GM21390 (cell line): Measurements from ENCODE around the gene AKNA.

Experiments
- ATAC-seq: cut with Tn5 transposase; IDR thresholded peaks from one replicate; pipeline ENCODE4 v1.9.1; 2021; ENCODE audit not compliant: unreplicated experiment

Gene AKNA

GRCh38 chr9:114288193-114289091, 99.3 kb downstream of the AKNA start:
- ATAC-seq: no peak

- ATAC-seq: no peak
Measured at GRCh38 chr9:114287763-114288192, 100.0 kb downstream of the AKNA start.

DNA sequence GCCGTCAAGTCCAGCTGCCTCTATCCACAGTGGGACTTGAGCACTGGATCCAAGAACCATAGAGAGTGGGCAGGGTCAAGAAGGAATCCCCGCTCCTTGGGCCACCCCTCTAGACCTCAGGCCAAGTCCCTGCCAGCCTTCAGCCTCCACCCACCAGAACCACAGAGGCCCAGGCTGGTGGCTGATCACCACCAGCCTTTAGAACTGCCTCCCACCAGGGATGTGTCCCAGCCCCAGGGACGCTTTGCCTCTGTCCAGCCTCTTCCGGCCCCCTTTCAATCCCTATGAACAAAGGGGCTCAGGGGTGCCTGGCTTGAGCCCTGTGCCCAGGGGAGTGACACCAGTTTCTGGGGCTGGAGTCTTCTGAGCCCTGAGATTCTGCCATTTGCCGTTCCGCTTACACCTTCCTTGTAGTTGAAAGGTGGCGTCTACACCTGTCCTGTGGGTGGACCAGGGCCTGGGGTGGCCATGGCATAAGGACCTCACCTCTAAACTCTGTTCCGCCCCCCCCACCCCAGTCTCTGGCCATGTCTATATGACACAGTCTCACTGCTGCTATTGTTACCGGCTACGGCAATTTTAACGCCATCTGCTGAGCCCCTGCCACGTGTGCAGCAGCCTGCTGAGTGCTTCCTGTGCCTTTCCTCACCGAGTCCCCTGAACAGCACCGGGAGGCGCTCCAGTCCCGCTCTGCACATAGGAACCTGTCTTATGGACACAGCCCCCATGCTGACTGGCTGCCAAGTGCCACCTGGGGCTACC, 100.6 kb downstream of the AKNA start:
- no peak for ATAC-seq

DNA sequence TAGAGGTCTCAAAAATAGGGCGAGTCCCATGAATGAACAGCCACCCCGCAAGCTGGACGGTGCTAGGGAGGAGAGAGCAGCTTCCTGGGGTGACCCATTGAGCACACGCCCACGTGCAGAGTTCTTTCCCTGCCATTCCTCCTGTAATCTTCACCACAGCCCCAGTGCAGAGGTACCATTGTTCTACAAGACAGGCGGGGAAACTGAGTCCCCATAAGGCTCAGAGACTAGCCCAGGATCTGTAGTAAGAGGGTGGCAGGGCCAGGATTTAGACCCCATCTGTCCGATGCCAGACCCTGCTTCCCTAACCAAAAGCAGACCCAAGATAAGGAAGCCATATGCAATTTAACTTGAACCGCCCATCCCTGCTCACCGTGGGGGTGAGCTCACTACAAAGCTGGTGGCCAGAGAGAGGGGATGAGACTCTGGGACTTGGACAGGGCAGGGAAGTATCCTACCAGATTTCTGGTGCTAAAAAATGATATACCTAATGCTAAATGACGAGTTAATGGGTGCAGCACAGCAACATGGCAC, 101.6 kb downstream of the AKNA start:
- ATAC-seq: no peak

GRCh38 chr9:114285166-114285867, 102.5 kb downstream of the AKNA start:
- ATAC-seq: no peak

DNA sequence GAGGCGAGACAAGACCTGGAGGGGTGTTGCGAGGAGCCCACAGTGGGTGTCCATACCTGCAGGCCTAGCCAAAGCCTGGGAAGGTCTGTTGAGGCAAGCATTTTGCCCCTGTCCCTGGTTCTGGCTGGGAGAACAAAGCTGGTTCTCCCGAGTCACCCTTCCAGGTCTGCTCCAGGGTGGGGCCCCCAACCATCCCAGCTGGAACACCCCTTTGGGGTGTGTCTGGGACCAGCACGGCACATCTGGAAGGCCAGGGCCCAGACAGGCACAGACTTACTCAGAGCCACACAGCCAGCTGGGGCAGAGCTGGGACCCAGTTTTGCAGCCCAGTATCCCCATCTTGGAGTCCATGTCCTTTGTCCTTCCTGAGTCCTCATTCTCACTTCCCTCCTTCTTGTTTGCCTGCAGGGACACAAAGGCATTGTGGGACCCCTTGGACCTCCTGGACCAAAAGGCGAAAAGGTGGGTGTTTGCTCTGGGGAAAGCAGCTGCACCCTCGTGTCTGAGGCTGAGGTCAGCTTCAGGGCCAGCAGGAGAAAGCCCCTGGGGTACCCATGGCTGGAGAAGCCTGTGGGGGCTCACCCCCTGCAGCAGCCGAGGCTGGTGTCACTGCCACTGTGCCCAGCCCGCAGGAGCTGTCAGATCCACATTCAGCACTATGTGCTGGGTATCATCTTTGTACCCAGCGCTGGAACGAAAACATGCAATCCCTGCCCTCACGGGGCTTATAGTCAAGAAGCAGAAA, 103.3 kb downstream of the AKNA start:
- no peak for ATAC-seq
